K562 (cell line): Measurements from ENCODE around the gene CNPY2. TPM values are rescaled to one million over a fixed set of nuclear protein-coding genes. Genes with fewer than 3 reads are reported as not detected.

Source experiments
- BHLHE40 ChIP-seq: IDR thresholded peaks from 2 replicates; pipeline ENCODE4 v1.6.1; 2011; ENCODE audit warnings: low read length, improper control_type of control experiment
- DPF2 ChIP-seq: fragments of 450-650 bp; IDR thresholded peaks from 2 replicates; pipeline ENCODE4 v1.6.1; 2016
- EHMT2 ChIP-seq: fragments of 450-650 bp; IDR thresholded peaks from 2 replicates; pipeline ENCODE4 v1.6.1; 2018; ENCODE audit warnings: antibody characterized with exemption
- MLLT1 ChIP-seq, 2 experiments: fragments of 450-650 bp; IDR thresholded peaks; 2 replicates each; pipeline ENCODE4 v1.6.1; 2016
- NEUROD1 ChIP-seq: fragments of 150-350 bp; IDR thresholded peaks from 2 replicates; pipeline ENCODE4 v1.6.1; 2014; ENCODE audit warnings: borderline replicate concordance, low read length, low read depth; ENCODE audit not compliant: partially characterized antibody
- RCOR1 ChIP-seq, 2 experiments: IDR thresholded peaks; 2 replicates each; pipeline ENCODE4 v1.6.1; 2012; ENCODE audit warnings: low read depth in 2 of 2, low read length in 2 of 2, borderline replicate concordance in 1 of 2, improper control_type of control experiment in 1 of 2
- REST ChIP-seq, 2 experiments: fragments of 450-650 bp; formaldehyde crosslinking in 1 of 2; IDR thresholded peaks; 2 replicates each; pipeline versions ENCODE4 v1.4.0 to v1.6.1; 2014 to 2020; ENCODE audit warnings: mild to moderate bottlenecking in 2 of 2, borderline replicate concordance in 1 of 2, low read depth in 1 of 2
- ZBTB34 ChIP-seq: fragments of 250-450 bp; sonication (Bioruptor Pico); IDR thresholded peaks from 2 replicates; pipeline ENCODE4 v1.8.0; 2021; ENCODE audit warnings: mild to moderate bottlenecking, moderate library complexity
- ZBTB7A ChIP-seq: IDR thresholded peaks from 2 replicates; pipeline ENCODE4 v1.6.1; 2011; ENCODE audit warnings: low read depth, mild to moderate bottlenecking, low read length, moderate library complexity, borderline replicate concordance; ENCODE audit not compliant: control insufficient read depth
- ZMIZ1 ChIP-seq, 2 experiments: fragments of 150-350 bp in 1 of 2; IDR thresholded peaks; 2 replicates each; pipeline ENCODE4 v1.6.1; 2012 to 2016; ENCODE audit warnings: low read depth in 2 of 2, low read length in 2 of 2, mild to moderate bottlenecking in 1 of 2, moderate library complexity in 1 of 2
- ZNF354B ChIP-seq: fragments of 250-450 bp; sonication (Bioruptor Pico); IDR thresholded peaks from 2 replicates; pipeline ENCODE4 v1.4.0; 2020
- polyA plus RNA-seq, 8 experiments: library from polyadenylated mRNA; depleted of rRNA in 4 of 8; stranded (reverse) in 5 of 8; unstranded in 3 of 8; fragments of >200 nt; fragmentation: Nextera tagmentation in 2 of 8; fragmentation: Illumina TruSeq in 1 of 8; extraction: Ambion mirVana in 2 of 8; extraction: Trizol in 1 of 8; gene quantifications; 2 replicates each; pipeline versions ENCODE4 v1.2.1 to v1.2.3, GENCODE V29; 2011 to 2014; ENCODE audit warnings: inconsistent platforms in 1 of 8, missing spikeins in 1 of 8
- total RNA-seq, 7 experiments: library from RNA; depleted of rRNA in 6 of 7; stranded (reverse); fragments of >200 nt in 6 of 7; fragmentation: Illumina TruSeq in 2 of 7; extraction: Trizol in 2 of 7; gene quantifications; 2 replicates each; pipeline versions ENCODE4 v1.2.1 to v1.2.3, GENCODE V29; 2011 to 2021; ENCODE audit warnings: low replicate concordance in 1 of 7

CNPY2 gene
- total and polyA plus RNA-seq, 9 of the 15 experiments (the other 6 are each of a cell fraction or from before 2014, with no cell fraction given) = 33.8 to 190 (median 138) TPM

- TF ChIP-seq REST (IDR thresholded peaks at IDR 0.05; ENCODE audit: borderline replicate concordance) = peak; percentile 90
- 0 out of 2 replicates have a peak, but pooled peaks have one; percentile 44 for TF ChIP-seq REST (CRISPR knock-in tag; IDR thresholded peaks at IDR 0.05; ENCODE audit: low read depth)
- no peak for TF ChIP-seq ZMIZ1 (IDR thresholded peaks at IDR 0.05; ENCODE audit: low read depth in 2 of 2, low read length in 2 of 2)
- TF ChIP-seq ZBTB34 (CRISPR knock-in tag) = no peak
- TF ChIP-seq ZBTB7A = peak; percentile 88; the same call in 1 of the 2 replicates
- TF ChIP-seq DPF2 = 0 out of 2 replicates have a peak, but pooled peaks have one; percentile 5
- TF ChIP-seq BHLHE40 = peak; percentile 95
- no peak for TF ChIP-seq MLLT1 (IDR thresholded peaks at IDR 0.05)
- no peak for TF ChIP-seq RCOR1 (IDR thresholded peaks at IDR 0.05; ENCODE audit: borderline replicate concordance in 1 of 2, low read depth in 2 of 2, low read length in 2 of 2)
- no peak for TF ChIP-seq EHMT2
- no peak for TF ChIP-seq ZNF354B (CRISPR knock-in tag)
- peak; percentile 59 for TF ChIP-seq NEUROD1
Measured at GRCh38 chr12:56315622-56316473, at the start of gene CNPY2 (continued).
